T-helper 1 cell (primary cell): ENCODE results near the gene PRPF19.

ENCODE experiments used
- DNase-seq, 5 donors: peaks; one replicate each; pipeline ENCODE4 v3.0.0-alpha.2; 2012 to 2020

Gene PRPF19

GRCh38 chr11:60902625-60903024, 3.8 kb downstream of the PRPF19 start:
- no peak for DNase-seq

- no peak for DNase-seq
These were observed 5.5 kb downstream of the PRPF19 start for GRCh38 chr11:60900673-60901404.

- no peak for DNase-seq
These were observed 6.4 kb downstream of the PRPF19 start for GRCh38 chr11:60899977-60900376.

GRCh38 chr11:60899046-60899936, 7.1 kb downstream of the PRPF19 start:
- DNase-seq, result peak in 2 of 5 donors; percentile 23 to 41

- DNase-seq, result no peak
These were observed 8.9 kb downstream of the PRPF19 start for GRCh38 chr11:60897496-60897895.

GRCh38 chr11:60895687-60896086, 10.7 kb downstream of the PRPF19 start:
- DNase-seq, result no peak

- no peak for DNase-seq
These were observed 15.2 kb downstream of the PRPF19 start for GRCh38 chr11:60891103-60891741.

GRCh38 chr11:60890696-60891095, 15.7 kb downstream of the PRPF19 start:
- no peak for DNase-seq

GRCh38 chr11:60889869-60890311, 16.5 kb downstream of the PRPF19 start:
- DNase-seq, result no peak

GRCh38 chr11:60887556-60887955, 18.8 kb downstream of the PRPF19 start:
- DNase-seq, result peak in 2 of 5 donors; percentile 18 to 35

- no peak for DNase-seq
These were observed 25.6 kb downstream of the PRPF19 start for GRCh38 chr11:60880643-60881282.

GRCh38 chr11:60879971-60880588, 26.3 kb downstream of the PRPF19 start:
- no peak for DNase-seq

GRCh38 chr11:60879104-60879503, 27.3 kb downstream of the PRPF19 start:
- no peak for DNase-seq

GRCh38 chr11:60878245-60879101, 27.9 kb downstream of the PRPF19 start:
- DNase-seq, result no peak

- no peak for DNase-seq
These were observed 30.3 kb downstream of the PRPF19 start for GRCh38 chr11:60876168-60876485.

GRCh38 chr11:60875366-60876167, 30.8 kb downstream of the PRPF19 start:
- no peak for DNase-seq

- no peak for DNase-seq
These were observed 31.7 kb downstream of the PRPF19 start for GRCh38 chr11:60874421-60875365.

GRCh38 chr11:60873533-60873932, 32.9 kb downstream of the PRPF19 start:
- DNase-seq, result no peak

- no peak for DNase-seq
These were observed 33.3 kb downstream of the PRPF19 start for GRCh38 chr11:60872961-60873524.
